Subcutaneous adipose tissue (tissue), 4 donors: Measurements from ENCODE around the gene MYH10. TPM values are rescaled to one million over a fixed set of nuclear protein-coding genes. Genes with fewer than 3 reads are reported as not detected.

Experiments
- CTCF ChIP-seq: fragments of 450-650 bp; IDR thresholded peaks from one replicate; pipeline ENCODE4 v1.5.1; 2016; ENCODE audit warnings: low read depth, mild to moderate bottlenecking, control low read depth, antibody characterized with exemption, moderate library complexity
- total RNA-seq, 4 donors: library from RNA; depleted of rRNA; stranded (reverse); fragments of >200 nt; gene quantifications; one replicate each; pipeline ENCODE4 v1.1.0, GENCODE V29; 2016

The MYH10 gene
- total RNA-seq, 4 donors from 2014 or later: 39.8 to 70.6 (median 47.9) TPM

GRCh38 chr17:8477715-8478441 lies 152.6 kb downstream of the MYH10 start:
- no peak for TF ChIP-seq CTCF

- no peak for TF ChIP-seq CTCF
Observed at GRCh38 chr17:8477171-8477570, 153.4 kb downstream of the MYH10 start.

GRCh38 chr17:8476741-8477140 lies 153.8 kb downstream of the MYH10 start:
- TF ChIP-seq CTCF: no peak

- TF ChIP-seq CTCF: no peak
Observed at GRCh38 chr17:8475781-8476180, 154.7 kb downstream of the MYH10 start.

- TF ChIP-seq CTCF: no peak
Observed at GRCh38 chr17:8475227-8475626, 155.3 kb downstream of the MYH10 start.

- no peak for TF ChIP-seq CTCF
Observed at GRCh38 chr17:8474826-8475225, 155.7 kb downstream of the MYH10 start.

GRCh38 chr17:8473451-8474192 lies 156.9 kb downstream of the MYH10 start:
- TF ChIP-seq CTCF: no peak
